GM21528 (cell line): ENCODE data around the gene FAAH.
"Not testable (repeated sequence)": the region's sequence is repeated elsewhere in the genome, so short reads cannot be mapped to it uniquely, and the experiment has no call there.

ENCODE experiments used
- ATAC-seq: cut with Tn5 transposase; IDR thresholded peaks from one replicate; pipeline ENCODE4 v1.9.1; 2021; ENCODE audit warnings: mild to moderate bottlenecking, moderate library complexity; ENCODE audit not compliant: unreplicated experiment, low FRiP score

The FAAH gene

GRCh38 chr1:46394108-46394871 lies at the start of gene FAAH:
Gene FAAH, plus strand, starts transcription at chr1:46394317. Its CDS starts 32 bp downstream, at chr1:46394349.
- ATAC-seq = no peak

- no peak for ATAC-seq
These were observed 49.6 kb upstream of the FAAH start for GRCh38 chr1:46344481-46344880.

GRCh38 chr1:46345281-46345680 lies 48.8 kb upstream of the FAAH start:
- ATAC-seq = no peak

- no peak for ATAC-seq
These were observed 41.8 kb upstream of the FAAH start for GRCh38 chr1:46352363-46352762.

GRCh38 chr1:46355920-46356319 lies 38.2 kb upstream of the FAAH start:
- ATAC-seq = not testable (repeated sequence)

GRCh38 chr1:46362158-46362557 lies 32.0 kb upstream of the FAAH start:
- no peak for ATAC-seq

GRCh38 chr1:46363121-46363520 lies 31.0 kb upstream of the FAAH start:
- no peak for ATAC-seq

- ATAC-seq = no peak
These were observed 29.5 kb upstream of the FAAH start for GRCh38 chr1:46364612-46365011.

- not testable (repeated sequence) for ATAC-seq
These were observed 28.3 kb upstream of the FAAH start for GRCh38 chr1:46365796-46366195.

GRCh38 chr1:46367072-46367471 lies 27.0 kb upstream of the FAAH start:
- no peak for ATAC-seq

GRCh38 chr1:46367701-46368100 lies 26.4 kb upstream of the FAAH start:
- ATAC-seq = not testable (repeated sequence)

GRCh38 chr1:46368791-46369190 lies 25.3 kb upstream of the FAAH start:
- no peak for ATAC-seq

- ATAC-seq = no peak
These were observed 24.4 kb upstream of the FAAH start for GRCh38 chr1:46369542-46370213.

GRCh38 chr1:46370214-46370633 lies 23.9 kb upstream of the FAAH start:
- ATAC-seq = no peak

GRCh38 chr1:46372431-46372830 lies 21.7 kb upstream of the FAAH start:
- no peak for ATAC-seq

GRCh38 chr1:46379996-46380395 lies 14.1 kb upstream of the FAAH start:
- no peak for ATAC-seq

- no peak for ATAC-seq
These were observed 13.6 kb upstream of the FAAH start for GRCh38 chr1:46380508-46380907.

GRCh38 chr1:46393510-46393909 lies 607 bp upstream of the FAAH start:
- ATAC-seq = no peak

GRCh38 chr1:46394872-46395465 lies 852 bp downstream of the FAAH start:
- no peak for ATAC-seq

GRCh38 chr1:46396441-46397398 lies 2.6 kb downstream of the FAAH start:
- no peak for ATAC-seq
